ENCODE results near the gene CFAP73.

- TF ChIP-seq CTCF (IDR thresholded peaks at IDR 0.05) (no peak), REST (IDR thresholded peaks at IDR 0.05; ENCODE audit: insufficient read depth in 1 of 2, low read depth in 2 of 2, low read length in 1 of 2) (no peak), TCF7L2 (IDR thresholded peaks at IDR 0.05; ENCODE audit: low read depth, low read length) (no peak)
Observed at GRCh38 chr12:113204804-113205203, 55.3 kb downstream of the CFAP73 start.
